GM18867 (cell line): Measurements from ENCODE around the gene PLBD1.
A peak's percentile ranks its signal among the peaks of the same experiment; 100 is the strongest.

Source experiments
- ATAC-seq: cut with Tn5 transposase; IDR thresholded peaks from one replicate; pipeline ENCODE4 v1.9.1; 2021; ENCODE audit warnings: mild to moderate bottlenecking, moderate library complexity; ENCODE audit not compliant: unreplicated experiment

PLBD1 gene

GRCh38 chr12:14567351-14568162 lies at the start of gene PLBD1:
Gene PLBD1 (minus strand): TSS chr12:14567883. CDS start chr12:14567696, 187 bp downstream.
- ATAC-seq, result no peak

GRCh38 chr12:14614704-14615121 lies 47.0 kb upstream of the PLBD1 start:
- peak; percentile 46 for ATAC-seq

GRCh38 chr12:14613718-14614117 lies 46.0 kb upstream of the PLBD1 start:
- ATAC-seq, result peak; percentile 98

GRCh38 chr12:14612898-14613445 lies 45.3 kb upstream of the PLBD1 start:
- no peak for ATAC-seq

GRCh38 chr12:14612250-14612649 lies 44.6 kb upstream of the PLBD1 start:
- no peak for ATAC-seq

GRCh38 chr12:14611640-14612203 lies 44.0 kb upstream of the PLBD1 start:
- ATAC-seq, result no peak

- ATAC-seq, result no peak
Observed at GRCh38 chr12:14607568-14607967, 39.9 kb upstream of the PLBD1 start.

- no peak for ATAC-seq
Observed at GRCh38 chr12:14605401-14605989, 37.8 kb upstream of the PLBD1 start.

- no peak for ATAC-seq
Observed at GRCh38 chr12:14601692-14602478, 34.2 kb upstream of the PLBD1 start.

- no peak for ATAC-seq
Observed at GRCh38 chr12:14597480-14597879, 29.8 kb upstream of the PLBD1 start.

GRCh38 chr12:14591719-14592118 lies 24.0 kb upstream of the PLBD1 start:
- ATAC-seq, result no peak

GRCh38 chr12:14589169-14590004 lies 21.7 kb upstream of the PLBD1 start:
- no peak for ATAC-seq

GRCh38 chr12:14588571-14588970 lies 20.9 kb upstream of the PLBD1 start:
- ATAC-seq, result no peak

- no peak for ATAC-seq
Observed at GRCh38 chr12:14578646-14579045, 11.0 kb upstream of the PLBD1 start.

- ATAC-seq, result peak; percentile 87
Observed at GRCh38 chr12:14577344-14577743, 9.7 kb upstream of the PLBD1 start.

GRCh38 chr12:14576896-14577295 lies 9.2 kb upstream of the PLBD1 start:
- ATAC-seq, result no peak

- ATAC-seq, result no peak
Observed at GRCh38 chr12:14575585-14575984, 7.9 kb upstream of the PLBD1 start.

GRCh38 chr12:14573118-14573517 lies 5.4 kb upstream of the PLBD1 start:
- ATAC-seq, result no peak

GRCh38 chr12:14572401-14572800 lies 4.7 kb upstream of the PLBD1 start:
- no peak for ATAC-seq

- ATAC-seq, result no peak
Observed at GRCh38 chr12:14571779-14572178, 4.1 kb upstream of the PLBD1 start.
